GM18511 (cell line): Measurements from ENCODE around the gene CBX3.
A peak's percentile ranks its signal among the peaks of the same experiment; 100 is the strongest.
"Not testable (repeated sequence)": the region's sequence is repeated elsewhere in the genome, so short reads cannot be mapped to it uniquely, and the experiment has no call there.

Experiments used
- ATAC-seq: cut with Tn5 transposase; IDR thresholded peaks from one replicate; pipeline ENCODE4 v1.9.1; 2021; ENCODE audit warnings: mild to moderate bottlenecking, moderate library complexity; ENCODE audit not compliant: unreplicated experiment

CBX3 gene

GRCh38 chr7:26200444-26201246 is 900 bp upstream of the CBX3 start, which contains the start of gene HNRNPA2B1:
TSS of gene HNRNPA2B1 (minus strand) at chr7:26200746. CDS start at chr7:26200577, 169 bp downstream.
- peak; percentile 60 for ATAC-seq

DNA sequence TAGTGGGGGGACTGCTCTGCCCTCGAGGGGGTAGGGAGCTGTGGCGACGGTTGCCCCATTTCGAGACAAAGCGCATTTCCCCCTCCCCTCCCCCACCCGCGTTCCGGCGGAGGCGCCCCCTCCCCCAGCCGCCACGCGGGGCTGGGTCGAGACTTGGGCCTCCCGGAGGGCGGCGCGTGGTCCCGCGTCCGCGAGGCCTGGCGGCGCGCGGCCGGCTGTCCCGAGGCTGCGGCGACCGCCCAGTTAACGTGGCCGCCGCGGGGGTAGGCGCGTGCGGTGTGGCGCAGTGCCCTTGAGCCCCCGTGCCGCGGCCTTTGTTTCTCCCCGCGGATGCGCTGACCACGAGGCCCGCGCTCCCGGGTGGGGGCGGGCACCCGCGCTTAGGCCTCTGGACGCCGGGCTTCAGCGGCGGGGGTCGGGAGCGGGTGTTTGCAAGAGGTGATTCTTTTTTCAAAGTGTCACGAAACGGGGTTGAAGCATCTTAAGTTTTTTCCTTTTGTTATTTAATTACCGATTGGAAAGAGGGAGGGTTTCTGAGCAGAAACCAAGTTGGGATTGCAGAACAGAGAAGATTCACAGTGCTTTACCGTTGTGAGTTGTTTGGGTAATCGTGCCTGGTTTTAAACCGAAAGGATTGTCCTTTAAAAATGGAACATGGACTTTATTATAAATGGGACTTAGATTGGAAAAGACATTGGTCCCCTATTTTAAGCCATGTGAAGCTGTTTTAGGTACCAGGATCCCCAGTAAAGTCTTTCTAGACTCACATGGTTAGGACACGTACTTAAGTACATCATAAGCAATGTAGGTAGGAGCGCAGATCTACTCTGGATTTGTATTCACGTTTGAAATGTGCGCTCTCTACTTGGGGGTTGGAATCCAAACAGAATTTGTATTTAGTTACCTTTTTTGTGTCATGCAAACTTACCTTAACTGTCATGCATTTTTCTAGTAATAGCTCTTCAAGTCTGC is 760 bp downstream of the CBX3 start:
- peak; percentile 6 for ATAC-seq

GRCh38 chr7:26203016-26203415 is 1.5 kb downstream of the CBX3 start:
- ATAC-seq = no peak

DNA sequence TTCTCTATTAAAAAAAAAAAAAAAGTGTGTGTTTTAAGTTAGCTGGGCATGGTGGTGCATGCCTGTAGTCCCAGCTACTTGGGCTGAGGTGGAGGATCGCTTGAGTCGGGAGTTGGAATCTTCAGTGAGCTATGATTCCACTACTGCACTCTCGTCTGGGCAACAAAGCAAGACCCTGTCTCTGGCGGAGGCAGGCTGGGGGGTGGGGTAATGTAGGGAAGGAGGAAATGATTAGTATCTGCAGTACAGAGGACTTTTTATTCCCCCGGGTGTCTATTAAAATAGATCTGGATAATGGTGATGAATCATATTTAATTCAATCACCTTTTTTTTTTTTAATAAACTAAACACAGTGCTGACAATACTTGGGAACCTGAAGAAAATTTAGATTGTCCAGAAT is 6.5 kb downstream of the CBX3 start:
- ATAC-seq = no peak

GRCh38 chr7:26212921-26213718 is 11.6 kb downstream of the CBX3 start:
- ATAC-seq = no peak

- no peak for ATAC-seq
Observed at GRCh38 chr7:26213807-26214515, 12.4 kb downstream of the CBX3 start.

DNA sequence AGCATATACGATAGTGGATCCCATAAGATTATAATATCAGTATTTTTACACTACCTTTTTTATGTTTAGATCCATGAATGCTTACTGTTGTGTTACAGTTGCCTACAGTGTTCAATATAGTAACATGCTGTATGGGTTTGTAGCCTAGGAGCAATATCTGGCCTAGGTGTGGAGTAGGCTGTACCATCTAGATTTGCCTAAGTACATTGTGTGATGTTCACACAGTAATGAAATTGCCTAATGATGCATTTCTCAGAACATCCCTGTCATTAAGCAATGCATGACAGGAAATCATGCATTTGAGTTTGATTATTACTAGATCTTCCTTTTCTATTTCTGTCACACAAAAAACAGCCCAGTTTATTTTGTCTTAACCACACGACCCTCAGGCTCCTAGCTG is 14.5 kb downstream of the CBX3 start:
- ATAC-seq = no peak

GRCh38 chr7:26224359-26224758 is 22.8 kb downstream of the CBX3 start:
- no peak for ATAC-seq

DNA sequence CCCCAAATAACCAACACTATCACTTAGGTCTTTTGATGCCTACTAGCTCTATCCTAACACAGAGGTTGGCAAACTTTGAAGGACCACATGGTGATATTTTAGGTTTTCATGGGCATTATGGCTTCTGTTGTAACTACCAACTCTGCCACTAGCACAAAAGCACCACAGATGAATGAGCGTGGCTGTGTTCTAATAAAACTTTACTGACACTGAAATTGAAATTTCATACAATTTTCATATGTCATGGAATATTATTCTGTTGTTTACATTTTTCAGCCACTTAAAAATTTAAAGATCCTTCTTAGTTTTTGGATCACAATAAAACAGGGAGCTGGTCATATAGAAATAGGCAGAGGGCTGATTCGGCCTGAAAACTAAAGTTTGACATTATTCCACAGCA is 26.4 kb downstream of the CBX3 start:
- ATAC-seq = no peak

GRCh38 chr7:26233902-26234511 is 32.5 kb downstream of the CBX3 start:
- ATAC-seq = no peak

GRCh38 chr7:26237035-26237807 is 35.7 kb downstream of the CBX3 start:
- ATAC-seq = no peak

GRCh38 chr7:26238032-26238431 is 36.5 kb downstream of the CBX3 start:
- ATAC-seq = no peak

- no peak for ATAC-seq
Observed at GRCh38 chr7:26245150-26245549, 43.6 kb downstream of the CBX3 start.

DNA sequence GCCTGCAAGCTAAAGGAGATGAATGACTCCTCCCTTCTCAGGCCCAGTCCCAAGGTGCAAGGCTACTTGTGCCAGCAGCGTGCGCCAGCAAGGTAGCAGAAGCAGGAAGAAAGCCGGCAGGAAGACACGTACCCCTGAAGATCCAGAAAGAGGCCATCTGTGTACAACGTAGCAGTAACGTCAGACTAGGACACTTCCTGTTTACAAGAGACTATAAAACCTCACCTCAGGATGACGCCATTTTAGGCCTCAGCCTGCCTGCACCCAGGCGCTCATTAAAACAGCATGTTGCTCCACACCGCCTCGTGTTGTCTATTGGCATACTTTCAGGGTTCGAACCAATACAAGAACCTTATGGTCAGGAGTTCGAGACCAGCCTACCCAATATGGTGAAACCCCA is 48.7 kb downstream of the CBX3 start:
- ATAC-seq = no peak

- ATAC-seq = not testable (repeated sequence)
Observed at GRCh38 chr7:26261866-26262265, 60.3 kb downstream of the CBX3 start.
